GM18508 (cell line): ENCODE results near the gene NPHS1.
"Not testable (repeated sequence)": the region's sequence is repeated elsewhere in the genome, so short reads cannot be mapped to it uniquely, and the experiment has no call there.

Source experiments
- ATAC-seq: cut with Tn5 transposase; IDR thresholded peaks from one replicate; pipeline ENCODE4 v1.9.1; 2021; ENCODE audit warnings: moderate number of reproducible peaks; ENCODE audit not compliant: insufficient read depth, unreplicated experiment

NPHS1 gene

GRCh38 chr19:35851213-35852028 is 883 bp downstream of the NPHS1 start:
- no peak for ATAC-seq

- ATAC-seq: no peak
Observed at GRCh38 chr19:35848919-35849505, 3.3 kb downstream of the NPHS1 start.

- ATAC-seq: no peak
Observed at GRCh38 chr19:35848486-35848885, 3.8 kb downstream of the NPHS1 start.

GRCh38 chr19:35847911-35848310 is 4.4 kb downstream of the NPHS1 start:
- no peak for ATAC-seq

- ATAC-seq: no peak
Observed at GRCh38 chr19:35846038-35846668, 6.2 kb downstream of the NPHS1 start.

- ATAC-seq: no peak
Observed at GRCh38 chr19:35845215-35846037, 6.9 kb downstream of the NPHS1 start.

- ATAC-seq: no peak
Observed at GRCh38 chr19:35844482-35845214, 7.7 kb downstream of the NPHS1 start.

- no peak for ATAC-seq
Observed at GRCh38 chr19:35843676-35844481, 8.4 kb downstream of the NPHS1 start.

- ATAC-seq: no peak
Observed at GRCh38 chr19:35842666-35843272, 9.5 kb downstream of the NPHS1 start.

GRCh38 chr19:35841961-35842595 is 10.2 kb downstream of the NPHS1 start:
- ATAC-seq: no peak

- ATAC-seq: not testable (repeated sequence)
Observed at GRCh38 chr19:35836096-35836495, 16.2 kb downstream of the NPHS1 start.

- no peak for ATAC-seq
Observed at GRCh38 chr19:35833972-35834371, 18.3 kb downstream of the NPHS1 start.

- ATAC-seq: no peak
Observed at GRCh38 chr19:35832054-35832453, 20.2 kb downstream of the NPHS1 start.

- no peak for ATAC-seq
Observed at GRCh38 chr19:35830986-35831385, 21.3 kb downstream of the NPHS1 start.

GRCh38 chr19:35828692-35829301 is 23.5 kb downstream of the NPHS1 start:
- no peak for ATAC-seq

GRCh38 chr19:35824150-35824549 is 28.2 kb downstream of the NPHS1 start:
- ATAC-seq: no peak

- no peak for ATAC-seq
Observed at GRCh38 chr19:35822579-35822978, 29.7 kb downstream of the NPHS1 start.

- no peak for ATAC-seq
Observed at GRCh38 chr19:35818445-35818844, 33.9 kb downstream of the NPHS1 start.
